B cell (primary cell): ENCODE data around the gene TNNT1.

Source experiments
- CTCF ChIP-seq: fragments of 200-600 bp; IDR thresholded peaks from one replicate; pipeline ENCODE4 v1.8.0; 2022; ENCODE audit warnings: antibody characterized with exemption, mild to moderate bottlenecking
- EZH2 ChIP-seq: IDR thresholded peaks from 2 replicates; pipeline ENCODE4 v1.6.1; 2012; ENCODE audit warnings: borderline replicate concordance, low read depth, mild to moderate bottlenecking, moderate library complexity, low read length; ENCODE audit not compliant: insufficient read depth, poor library complexity, severe bottlenecking

- TF ChIP-seq CTCF = no peak
- TF ChIP-seq EZH2 = peak; percentile 67
Measured at GRCh38 chr19:55086730-55087541, 62.1 kb downstream of the TNNT1 start.
